Stomach smooth muscle (tissue), 2 donors: ENCODE results near the gene DPF3.

Experiments used
- H3K27ac ChIP-seq: one replicate; pipeline ENCODE4 v1.7.0; 2013; ENCODE audit warnings: mild to moderate bottlenecking, low read length, inconsistent platforms
- H3K27me3 ChIP-seq, 2 donors: one replicate each; pipeline ENCODE4 v1.7.0; 2013; ENCODE audit warnings: low read length in 2 of 2; ENCODE audit not compliant: insufficient read depth in 2 of 2, control insufficient read depth in 1 of 2
- H3K36me3 ChIP-seq, 2 donors: one replicate each; pipeline ENCODE4 v1.7.0; 2013; ENCODE audit warnings: low read length in 2 of 2; ENCODE audit not compliant: control insufficient read depth in 2 of 2, insufficient read depth in 2 of 2
- H3K4me1 ChIP-seq: one replicate; pipeline ENCODE4 v1.7.0; 2013; ENCODE audit warnings: low read length; ENCODE audit not compliant: control insufficient read depth, insufficient read depth
- H3K4me3 ChIP-seq, 2 donors: one replicate each; pipeline ENCODE4 v1.7.0; 2013; ENCODE audit warnings: low read length in 2 of 2
- H3K9ac ChIP-seq, 2 donors: one replicate each; pipeline ENCODE4 v1.7.0; 2013; ENCODE audit warnings: low read length in 2 of 2, mild to moderate bottlenecking in 1 of 2
- H3K9me3 ChIP-seq, 2 donors: one replicate each; pipeline ENCODE4 v1.7.0; 2013; ENCODE audit warnings: low read length in 2 of 2; ENCODE audit not compliant: control insufficient read depth in 2 of 2
- donor health status: healthy.
- donor health status: Pancreatic carcinoma.

The DPF3 gene

DNA sequence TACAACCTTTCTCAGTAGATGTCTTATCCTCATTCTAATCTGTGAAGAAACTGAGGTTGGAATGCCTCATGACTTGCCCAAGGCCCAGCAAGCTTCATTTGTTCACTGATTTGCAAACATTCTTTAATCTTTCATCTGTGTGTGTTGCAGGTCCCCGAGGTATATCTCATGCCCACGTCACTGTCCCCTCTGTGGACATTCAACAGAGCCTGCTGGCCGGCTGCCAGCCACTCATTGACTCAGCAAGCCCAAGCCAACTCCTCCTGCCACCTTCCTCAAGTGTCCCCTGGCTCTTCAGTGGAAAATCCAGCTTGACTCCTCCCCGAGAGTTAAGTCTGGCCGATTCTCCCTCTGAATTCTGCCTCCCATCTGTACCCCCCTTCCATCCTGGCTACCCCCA is 30.4 kb upstream of the DPF3 start:
- Histone ChIP-seq H3K27ac (no peak overlapping the region), H3K27me3 (no peaks in the 10 kb centered on the region), H3K36me3 (no peaks in the 10 kb centered on the region), H3K4me3 (no peak overlapping the region), H3K9me3 (no peaks in the 10 kb centered on the region), H3K9ac (no peak overlapping the region), H3K4me1 (peaks cover 13% of the 10 kb centered on the region)

DNA sequence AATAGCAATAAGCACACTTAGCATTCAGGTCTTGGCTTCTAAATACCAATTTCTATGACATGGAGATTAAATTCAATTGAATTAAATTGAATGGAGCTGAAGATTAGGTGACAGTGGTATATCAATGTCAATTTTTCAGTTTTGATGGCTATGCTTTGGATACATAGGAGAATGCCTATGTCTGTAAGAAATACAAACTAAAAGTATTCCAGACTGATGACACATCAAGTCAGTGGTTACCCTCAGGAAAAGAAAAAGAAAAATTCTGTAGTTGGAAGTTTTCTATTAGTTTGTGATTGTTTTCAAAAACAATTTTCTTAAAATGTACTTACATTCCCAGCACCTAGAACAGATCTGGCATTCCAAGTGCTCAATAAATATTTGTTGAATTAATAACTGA is 27.5 kb upstream of the DPF3 start:
- no peaks in the 10 kb centered on the region for H3K36me3 ChIP-seq
- peaks cover 17% of the 10 kb centered on the region for H3K4me1 ChIP-seq
- H3K27ac ChIP-seq, result no peak overlapping the region
- no peak overlapping the region for H3K4me3 ChIP-seq
- no peaks in the 10 kb centered on the region for H3K27me3 ChIP-seq
- H3K9me3 ChIP-seq, result no peaks in the 10 kb centered on the region
- no peak overlapping the region for H3K9ac ChIP-seq

DNA sequence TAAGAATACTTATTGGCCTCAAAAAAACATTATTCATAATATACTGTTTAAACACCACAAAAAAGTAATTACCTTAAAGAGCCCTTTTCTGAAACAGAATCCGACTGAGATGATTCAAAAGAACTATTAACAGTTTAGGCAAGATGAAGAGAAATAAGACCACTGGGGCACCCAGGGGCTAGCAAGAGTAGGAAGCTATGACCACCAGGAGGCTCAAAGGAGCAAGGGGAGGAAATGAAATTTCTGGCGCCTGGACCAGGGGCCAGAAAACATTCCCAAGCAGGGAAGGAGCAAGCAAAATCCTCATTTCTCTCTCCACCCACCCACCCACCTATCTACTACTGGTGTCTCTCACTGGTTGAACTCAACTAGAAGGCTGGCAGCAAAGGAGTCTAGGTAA is 26.1 kb upstream of the DPF3 start:
- no peaks in the 10 kb centered on the region for H3K9me3 ChIP-seq
- no peak overlapping the region for H3K27ac ChIP-seq
- H3K27me3 ChIP-seq, result no peaks in the 10 kb centered on the region
- no peak overlapping the region for H3K9ac ChIP-seq
- peaks cover 15% of the 10 kb centered on the region for H3K4me1 ChIP-seq
- no peaks in the 10 kb centered on the region for H3K36me3 ChIP-seq
- H3K4me3 ChIP-seq, result no peak overlapping the region

DNA sequence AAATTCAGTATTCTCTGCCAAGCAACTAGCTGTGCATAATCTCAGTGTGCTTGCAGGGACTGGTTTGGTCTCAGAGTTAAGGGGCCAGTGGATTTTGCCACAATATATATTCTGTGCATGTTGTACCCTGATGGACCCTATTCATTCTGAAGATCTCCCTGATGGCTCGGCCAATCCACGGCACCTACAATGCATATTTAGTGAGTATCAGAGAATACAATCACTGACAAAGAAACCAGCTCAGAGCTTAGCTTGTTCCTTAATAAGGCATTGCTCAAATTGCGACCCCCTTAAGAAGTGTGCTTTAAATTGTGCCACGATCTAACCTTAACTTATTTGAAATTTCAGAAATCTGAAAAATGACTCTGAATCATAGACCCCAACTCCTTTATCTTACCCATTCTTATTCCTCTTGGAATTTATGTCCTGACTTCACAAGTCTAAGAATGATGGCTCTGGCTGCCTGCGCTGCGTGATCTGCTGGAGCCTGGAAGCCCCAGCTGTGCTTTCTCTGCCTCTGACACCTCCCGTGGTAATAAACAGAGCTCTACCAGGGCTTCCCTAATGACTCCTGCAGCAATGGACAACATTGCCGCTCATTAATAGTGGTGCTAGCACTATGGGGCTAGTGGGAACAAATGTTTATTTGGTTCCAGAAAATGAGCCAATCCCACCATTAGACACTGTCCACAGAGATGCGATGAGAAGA is 23.3 kb upstream of the DPF3 start:
- Histone ChIP-seq H3K36me3 (no peaks in the 10 kb centered on the region), H3K4me3 (no peak overlapping the region), H3K9me3 (no peaks in the 10 kb centered on the region), H3K9ac (no peak overlapping the region), H3K27ac (no peak overlapping the region), H3K27me3 (no peaks in the 10 kb centered on the region), H3K4me1 (peaks cover 15% of the 10 kb centered on the region)

DNA sequence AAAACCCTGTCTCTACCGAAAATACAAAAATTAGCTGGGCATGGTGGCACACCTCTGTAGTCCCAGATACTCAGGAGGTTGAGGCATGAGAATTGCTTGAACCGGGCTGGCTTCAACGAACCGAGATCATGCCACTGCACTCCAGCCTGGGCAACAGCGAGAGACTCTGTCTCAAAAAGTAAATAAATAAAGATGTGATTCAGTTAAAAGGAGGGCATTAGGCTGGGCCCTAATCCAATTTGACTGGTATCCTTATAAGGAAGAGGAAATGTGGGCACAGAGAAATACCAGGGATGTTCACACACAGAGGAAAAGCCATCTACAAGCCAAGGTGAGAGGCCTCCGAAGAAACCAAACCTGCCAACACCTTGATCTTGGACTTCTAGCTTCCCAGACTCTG is 22.3 kb upstream of the DPF3 start:
- Histone ChIP-seq H3K4me1 (peaks cover 15% of the 10 kb centered on the region), H3K27ac (no peak overlapping the region), H3K9ac (no peak overlapping the region), H3K9me3 (no peaks in the 10 kb centered on the region), H3K36me3 (no peaks in the 10 kb centered on the region), H3K4me3 (no peak overlapping the region), H3K27me3 (no peaks in the 10 kb centered on the region)

DNA sequence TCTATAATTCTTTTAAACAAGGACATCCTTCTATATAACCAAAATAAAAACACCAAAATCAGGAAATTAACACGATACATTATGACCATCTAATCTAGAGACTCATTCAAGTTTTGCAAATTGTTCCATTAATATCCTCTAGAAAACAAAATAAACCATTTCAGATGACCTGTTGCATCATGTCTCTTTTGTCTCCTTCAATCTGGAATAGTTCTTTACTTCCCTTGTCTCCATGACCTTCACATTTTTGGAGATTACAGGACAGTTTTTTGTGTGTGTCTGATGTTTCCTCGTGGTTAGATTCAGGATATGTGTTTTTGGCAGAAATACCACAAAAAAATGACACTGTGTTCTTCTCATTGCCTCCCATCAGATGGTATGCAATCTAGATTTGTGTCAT is 19.9 kb upstream of the DPF3 start:
- Histone ChIP-seq H3K9me3 (no peaks in the 10 kb centered on the region), H3K4me3 (no peak overlapping the region), H3K27ac (no peak overlapping the region), H3K27me3 (no peaks in the 10 kb centered on the region), H3K9ac (no peak overlapping the region), H3K36me3 (no peaks in the 10 kb centered on the region), H3K4me1 (peaks cover 15% of the 10 kb centered on the region)

DNA sequence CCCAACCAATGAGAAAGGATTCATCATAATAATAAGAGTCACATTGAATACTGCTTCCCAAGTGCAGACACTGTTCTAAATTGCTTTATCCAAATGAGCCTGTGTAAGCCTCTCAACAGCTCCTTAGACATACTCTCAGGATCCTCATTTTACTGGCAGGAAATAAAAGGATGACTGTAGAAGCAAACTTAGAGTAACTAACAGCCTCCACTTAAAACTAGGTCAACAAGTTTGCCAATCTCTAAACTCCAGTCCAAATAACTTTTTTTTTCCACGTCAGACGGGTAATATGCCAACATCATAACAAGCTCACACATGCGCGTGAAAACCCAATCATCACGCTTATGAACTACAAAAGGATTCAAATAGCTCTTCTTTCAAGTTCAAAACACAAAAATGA is 15.3 kb upstream of the DPF3 start:
- Histone ChIP-seq H3K27ac (no peak overlapping the region), H3K4me3 (no peak overlapping the region), H3K36me3 (no peaks in the 10 kb centered on the region), H3K4me1 (no peaks in the 10 kb centered on the region), H3K9me3 (no peaks in the 10 kb centered on the region), H3K9ac (no peak overlapping the region), H3K27me3 (peaks cover 0 to 2% of the 10 kb centered on the region in 2 donors)

DNA sequence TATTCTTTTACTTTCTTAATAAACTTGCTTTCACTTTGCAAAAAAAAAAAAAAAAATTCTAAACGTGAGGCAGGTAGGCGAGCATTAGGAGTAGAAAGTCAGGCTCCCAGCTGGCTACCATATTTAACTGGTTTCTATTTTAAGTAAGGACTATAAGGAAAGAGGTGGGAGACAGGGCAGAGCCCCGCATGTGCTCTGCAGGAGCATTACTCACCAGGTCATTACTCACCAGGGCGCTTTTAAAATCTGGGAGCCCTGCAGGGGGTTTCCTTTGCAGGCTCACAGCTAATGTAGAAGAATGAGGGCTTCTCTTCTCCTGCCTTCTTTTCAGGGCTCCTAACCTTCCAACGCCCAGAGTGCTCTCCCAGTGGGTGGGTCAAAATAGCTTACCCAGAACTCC is 14.0 kb upstream of the DPF3 start:
- Histone ChIP-seq H3K9me3 (no peaks in the 10 kb centered on the region), H3K4me1 (no peaks in the 10 kb centered on the region), H3K27ac (no peak overlapping the region), H3K27me3 (peaks cover 0 to 2% of the 10 kb centered on the region in 2 donors), H3K4me3 (no peak overlapping the region), H3K36me3 (no peaks in the 10 kb centered on the region), H3K9ac (no peak overlapping the region)

DNA sequence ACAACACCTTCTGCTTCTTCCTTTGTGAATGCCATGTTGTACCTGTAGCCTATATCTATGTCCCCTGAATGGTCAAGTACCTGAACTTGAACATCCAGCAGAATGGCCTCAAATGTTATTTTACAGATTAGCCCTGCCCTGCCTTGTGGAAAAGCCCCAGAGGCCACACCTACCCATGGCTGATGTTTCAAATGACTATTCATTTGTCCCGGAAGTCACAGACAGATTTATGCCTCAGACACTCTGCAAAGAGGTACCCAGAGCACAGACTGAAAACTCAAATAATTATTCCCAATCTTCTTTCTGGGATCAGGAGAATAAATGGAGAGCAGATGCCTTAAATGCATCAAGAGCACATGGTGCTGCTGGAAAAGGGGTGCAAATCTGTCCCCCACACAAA is 13.0 kb upstream of the DPF3 start:
- Histone ChIP-seq H3K27ac (no peak overlapping the region), H3K4me1 (no peaks in the 10 kb centered on the region), H3K4me3 (no peak overlapping the region), H3K9me3 (no peaks in the 10 kb centered on the region), H3K36me3 (no peaks in the 10 kb centered on the region), H3K9ac (no peak overlapping the region), H3K27me3 (peaks cover 0 to 2% of the 10 kb centered on the region in 2 donors)

DNA sequence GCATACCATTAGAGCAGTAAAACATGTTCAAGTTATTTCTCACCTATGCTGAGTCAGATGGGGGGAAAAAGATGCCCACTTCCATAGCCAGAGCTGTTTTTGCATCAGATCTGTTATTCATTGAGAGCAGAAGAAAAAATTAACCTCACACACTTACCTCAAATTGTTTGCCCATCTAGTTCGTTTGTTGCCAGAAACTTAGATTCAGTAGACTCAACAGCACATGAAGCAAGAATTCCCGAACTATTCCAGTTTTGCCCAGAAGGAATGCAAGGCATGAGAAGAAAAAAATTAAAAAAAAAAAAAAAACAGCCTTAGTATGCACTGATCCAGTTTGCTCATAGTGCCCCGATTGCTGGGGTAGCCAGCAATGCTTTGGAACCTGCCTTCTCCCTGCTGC is 12.4 kb upstream of the DPF3 start:
- peaks cover 0 to 2% of the 10 kb centered on the region in 2 donors for H3K27me3 ChIP-seq
- H3K9me3 ChIP-seq, result no peaks in the 10 kb centered on the region
- no peak overlapping the region for H3K9ac ChIP-seq
- no peaks in the 10 kb centered on the region for H3K36me3 ChIP-seq
- H3K4me1 ChIP-seq, result no peaks in the 10 kb centered on the region
- no peak overlapping the region for H3K4me3 ChIP-seq
- H3K27ac ChIP-seq, result no peak overlapping the region

DNA sequence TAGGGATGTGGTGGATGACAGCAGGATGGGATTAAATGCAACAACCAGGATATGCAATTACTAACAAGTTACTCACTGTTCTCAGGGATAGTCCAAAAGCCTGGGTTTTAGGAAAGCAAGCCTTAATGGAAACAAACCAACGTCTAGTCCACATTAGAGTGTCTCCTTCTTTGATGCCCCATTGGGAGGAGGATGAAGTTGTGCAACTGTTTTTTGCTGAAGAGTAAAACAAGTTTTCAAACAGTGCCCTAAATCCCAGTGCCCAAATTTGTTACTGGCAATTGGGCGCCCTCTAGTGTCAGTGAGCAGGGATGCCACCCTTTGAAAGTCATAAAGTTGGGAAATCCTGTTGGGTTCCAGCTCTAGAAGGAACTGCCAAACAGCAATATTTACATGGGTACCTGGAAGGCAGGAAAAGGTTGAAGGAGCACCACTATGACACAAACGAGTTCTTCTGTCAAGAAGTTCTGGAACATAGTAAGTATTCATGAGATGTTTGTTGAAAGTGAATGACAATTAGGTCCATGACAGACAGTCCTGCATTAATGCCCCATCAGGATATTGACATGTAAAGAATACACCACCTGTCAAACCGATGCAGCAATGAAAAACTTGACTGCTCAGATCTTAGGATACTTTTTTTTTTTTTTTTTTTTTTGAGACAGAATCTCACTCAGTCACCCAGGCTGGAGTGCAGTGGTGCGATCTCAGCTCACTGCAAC is 11.1 kb upstream of the DPF3 start:
- Histone ChIP-seq H3K9me3 (no peaks in the 10 kb centered on the region), H3K9ac (no peak overlapping the region), H3K27me3 (peaks cover 0 to 4% of the 10 kb centered on the region in 2 donors), H3K4me1 (no peaks in the 10 kb centered on the region), H3K36me3 (no peaks in the 10 kb centered on the region), H3K4me3 (no peak overlapping the region), H3K27ac (no peak overlapping the region)
